Endothelial cell of umbilical vein (primary cell): ENCODE results near the gene HSD17B11. TPM values are rescaled to one million over a fixed set of nuclear protein-coding genes. Genes with fewer than 3 reads are reported as not detected.

Experiments used
- BruUV-seq: library from RNA; stranded (reverse); fragments of 400-500 nt; replicated peaks from 2 replicates; lab custom pipeline; 2021; lab: Mats Ljungman, UMichigan
- CTCF ChIA-PET: fragments of 300-600, 350-600 bp; sonication (Branson Sonifier 250); formaldehyde crosslinking; loops from one replicate; lab custom pipeline; 2021; ENCODE audit warnings: antibody characterized with exemption, inconsistent platforms; lab: Charles Lee
- POLR2A ChIA-PET: fragments of 300-600, 350-600 bp; sonication (Branson Sonifier 250); formaldehyde crosslinking; loops from one replicate; lab custom pipeline; 2021; ENCODE audit warnings: antibody characterized with exemption, inconsistent platforms; lab: Charles Lee
- DNase-seq: peaks from one replicate; pipeline ENCODE4 v3.0.0-alpha.2; 2011; ENCODE audit warnings: low read depth, low spot score
- FAIRE-seq: peaks from 2 replicates; lab custom pipeline; 2011; peaks lifted over from hg19 to GRCh38; lab: Jason Lieb, UNC
- H2AFZ ChIP-seq: 2 replicates; pipeline ENCODE4 v1.6.0; 2012; ENCODE audit warnings: low read depth, low read length, control low read depth, inconsistent platforms
- H3K27ac ChIP-seq: 2 replicates; pipeline ENCODE4 v1.5.1; 2011; ENCODE audit warnings: low read depth, mild to moderate bottlenecking, control low read depth, low read length, moderate library complexity; ENCODE audit not compliant: insufficient read depth
- H3K27me3 ChIP-seq, 2 experiments: 2 replicates each; pipeline versions ENCODE4 v1.6.0 to v1.6.1; 2011; ENCODE audit warnings: low read length in 2 of 2, mixed read lengths in 1 of 2; ENCODE audit not compliant: control insufficient read depth in 2 of 2, insufficient read depth in 2 of 2
- H3K36me3 ChIP-seq, 2 experiments: 2 replicates in 1 of 2; 3 replicates in 1 of 2; pipeline ENCODE4 v1.5.1; 2011; ENCODE audit warnings: low read length in 2 of 2, mild to moderate bottlenecking in 1 of 2, moderate library complexity in 1 of 2; ENCODE audit not compliant: control insufficient read depth in 2 of 2, insufficient read depth in 2 of 2; ENCODE audit errors: extremely low read depth in 1 of 2
- H3K4me1 ChIP-seq: 3 replicates; pipeline ENCODE4 v1.5.1; 2011; ENCODE audit warnings: mild to moderate bottlenecking, low read length; ENCODE audit not compliant: control insufficient read depth, insufficient read depth; ENCODE audit errors: extremely low read depth
- H3K4me2 ChIP-seq: 2 replicates; pipeline ENCODE4 v1.6.1; 2011; ENCODE audit warnings: low read length, control low read depth, mixed read lengths; ENCODE audit not compliant: insufficient read depth
- H3K4me3 ChIP-seq, 3 experiments: fragments of 200-600 bp in 1 of 3; sonication (generic), shearing (Covaris generic) in 1 of 3; replicated peaks in 1 of 3; 2 replicates each; pipeline ENCODE4 v1.5.1; 2011 to 2016; ENCODE audit warnings: control low read depth in 3 of 3, low read length in 3 of 3, mild to moderate bottlenecking in 2 of 3, inconsistent platforms in 1 of 3, low read depth in 1 of 3, moderate library complexity in 1 of 3; ENCODE audit not compliant: insufficient read depth in 1 of 3
- H3K79me2 ChIP-seq: 2 replicates; pipeline ENCODE4 v1.6.0; 2012; ENCODE audit warnings: low read length, inconsistent platforms; ENCODE audit not compliant: control insufficient read depth, insufficient read depth
- H3K9ac ChIP-seq: replicated peaks from 2 replicates; pipeline ENCODE3; 2011; ENCODE audit warnings: low read length, control low read depth; ENCODE audit not compliant: insufficient read depth; ENCODE audit errors: extremely low read depth
- H3K9me1 ChIP-seq: replicated peaks from 3 replicates; pipeline ENCODE4 v1.6.0; 2011; ENCODE audit warnings: mild to moderate bottlenecking, low read length; ENCODE audit not compliant: control insufficient read depth, insufficient read depth; ENCODE audit errors: extremely low read depth
- H3K9me3 ChIP-seq: replicated peaks from 2 replicates; pipeline ENCODE4 v1.5.1; 2012; ENCODE audit warnings: low read length, inconsistent platforms; ENCODE audit not compliant: control insufficient read depth, insufficient read depth
- H4K20me1 ChIP-seq: replicated peaks from 2 replicates; pipeline ENCODE3; 2011; ENCODE audit warnings: mild to moderate bottlenecking, low read length; ENCODE audit not compliant: control insufficient read depth, insufficient read depth; ENCODE audit errors: extremely low read depth
- EZH2 ChIP-seq: IDR thresholded peaks from 2 replicates; pipeline ENCODE4 v1.6.1; 2012; ENCODE audit warnings: borderline replicate concordance, low read depth, mild to moderate bottlenecking, moderate library complexity, low read length, inconsistent platforms; ENCODE audit not compliant: severe bottlenecking
- FOS ChIP-seq: IDR thresholded peaks from 2 replicates; pipeline ENCODE4 v1.6.1; 2011; ENCODE audit warnings: mild to moderate bottlenecking, low read length, moderate library complexity, borderline replicate concordance; ENCODE audit not compliant: insufficient read depth
- GATA2 ChIP-seq: IDR thresholded peaks from 2 replicates; pipeline ENCODE4 v1.7.0; 2011; ENCODE audit warnings: low read depth, mild to moderate bottlenecking, moderate library complexity, mixed read lengths, low read length; ENCODE audit not compliant: insufficient read length, insufficient read depth
- JUN ChIP-seq: IDR thresholded peaks from 2 replicates; pipeline ENCODE4 v1.6.1; 2011; ENCODE audit warnings: borderline replicate concordance, low read depth; ENCODE audit not compliant: insufficient read length, insufficient read depth
- MYC ChIP-seq: IDR thresholded peaks from one replicate; pipeline ENCODE4 v1.6.1; 2011; ENCODE audit warnings: mild to moderate bottlenecking, low read depth, low read length
- POLR2A ChIP-seq: IDR thresholded peaks from 2 replicates; pipeline ENCODE4 v1.6.1; 2012; ENCODE audit warnings: low read depth, mild to moderate bottlenecking, control low read depth, low read length
- POLR2AphosphoS5 ChIP-seq: IDR thresholded peaks from 2 replicates; pipeline ENCODE4 v1.6.1; 2012; ENCODE audit warnings: low read depth, mild to moderate bottlenecking, control low read depth, low read length, moderate library complexity; ENCODE audit not compliant: insufficient read depth
- dilution Hi-C: fragments of 300-500 bp; cut with MboI; formaldehyde crosslinking; loops from one replicate; pipeline ENCODE4 v1.15.0; 2019; ENCODE audit warnings: low sequenced_read_pairs; ENCODE audit not compliant: extremely low pct_ligation_motif_present
- intact Hi-C: fragments of 100-400 bp; cut with micrococcal nuclease; formaldehyde crosslinking; loops from one replicate; pipeline ENCODE4 v1.10.0; 2022
- polyA plus RNA-seq, 4 experiments: library from polyadenylated mRNA; depleted of rRNA in 3 of 4; stranded (reverse) in 3 of 4; unstranded in 1 of 4; fragments of >200 nt; gene quantifications; 2 replicates each; pipeline versions ENCODE4 v1.2.1 to v1.2.3, GENCODE V29; 2011 to 2012; ENCODE audit warnings: missing spikeins in 1 of 4
- total RNA-seq: library from RNA; stranded (reverse); gene quantifications from 2 replicates; pipeline ENCODE4 v1.2.3, GENCODE V29; 2021
- TF ChIP-seq, protein P1 (sequence below): IDR thresholded peaks from 2 replicates; pipeline ENCODE4 v1.6.1; 2011; ENCODE audit not compliant: insufficient read depth, insufficient read length
- TF ChIP-seq, protein P2 (sequence below), 2 donors: IDR thresholded peaks; 1 replicate in 1 of 2; 2 replicates in 1 of 2; pipeline ENCODE4 v1.5.1; 2011; ENCODE audit warnings: low read length in 2 of 2, mild to moderate bottlenecking in 2 of 2, moderate library complexity in 2 of 2, control low read depth in 1 of 2, inconsistent platforms in 1 of 2, low read depth in 1 of 2; ENCODE audit not compliant: insufficient read depth in 1 of 2; ENCODE audit errors: extremely low read depth in 1 of 2

The HSD17B11 gene
- total and polyA plus RNA-seq, 2 donors (not counting 3 experiments of a cell fraction or from before 2014, with no cell fraction given): 10.7 to 21.1 TPM

DNA sequence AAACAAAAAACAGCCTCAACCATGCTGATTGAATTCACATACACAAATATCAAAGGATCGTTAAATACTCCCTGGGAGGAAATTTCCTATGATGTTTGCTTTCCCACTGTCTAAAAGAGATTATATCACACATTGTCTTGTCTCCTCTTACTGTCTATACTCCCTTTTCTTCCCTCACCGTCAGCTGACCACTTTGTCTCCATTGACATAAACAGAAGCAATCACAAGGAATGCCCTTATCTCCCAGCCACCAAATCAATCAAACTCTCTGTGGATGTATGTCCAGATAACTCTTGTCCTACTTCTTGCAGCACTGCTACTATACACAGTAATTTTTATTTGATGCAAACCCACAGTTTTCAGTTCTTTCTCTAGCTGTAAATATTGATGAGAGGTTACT lies 19.2 kb upstream of the HSD17B11 start:
- Histone ChIP-seq H3K36me3 (no peaks in the 10 kb centered on the region), H2AFZ (no peak overlapping the region), H4K20me1 (no peaks in the 10 kb centered on the region), H3K4me3 (no peak overlapping the region), H3K27ac (no peak overlapping the region), H3K27me3 (peaks cover 8 to 16% of the 10 kb centered on the region in 2 experiments), H3K4me1 (no peaks in the 10 kb centered on the region), H3K9me3 (no peaks in the 10 kb centered on the region), H3K4me2 (no peak overlapping the region), H3K9ac (no peak overlapping the region), H3K79me2 (no peaks in the 10 kb centered on the region), H3K9me1 (no peaks in the 10 kb centered on the region)
- dilution Hi-C loops: no loop called here
- CTCF ChIA-PET: interaction anchor here (1.0 to 1.7 kb wide), 2 partner anchors 20 to 34 kb away, joined by 4 read pairs; no protein-coding TSS in a partner anchor
- FAIRE-seq (peak; percentile 35), DNase-seq (no peak)
- POLR2A ChIA-PET: no interaction called here
- BruUV-seq: no TSS peak
- intact Hi-C loops: no loop called here
- no peak for TF ChIP-seq POLR2AphosphoS5
- TF ChIP-seq POLR2A: no peak
- no peak for TF ChIP-seq GATA2
- TF ChIP-seq JUN: no peak
- no peak for TF ChIP-seq FOS
- TF ChIP-seq, protein P1, sequence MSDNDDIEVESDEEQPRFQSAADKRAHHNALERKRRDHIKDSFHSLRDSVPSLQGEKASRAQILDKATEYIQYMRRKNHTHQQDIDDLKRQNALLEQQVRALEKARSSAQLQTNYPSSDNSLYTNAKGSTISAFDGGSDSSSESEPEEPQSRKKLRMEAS: no peak
- TF ChIP-seq MYC: no peak
- TF ChIP-seq, protein P2, sequence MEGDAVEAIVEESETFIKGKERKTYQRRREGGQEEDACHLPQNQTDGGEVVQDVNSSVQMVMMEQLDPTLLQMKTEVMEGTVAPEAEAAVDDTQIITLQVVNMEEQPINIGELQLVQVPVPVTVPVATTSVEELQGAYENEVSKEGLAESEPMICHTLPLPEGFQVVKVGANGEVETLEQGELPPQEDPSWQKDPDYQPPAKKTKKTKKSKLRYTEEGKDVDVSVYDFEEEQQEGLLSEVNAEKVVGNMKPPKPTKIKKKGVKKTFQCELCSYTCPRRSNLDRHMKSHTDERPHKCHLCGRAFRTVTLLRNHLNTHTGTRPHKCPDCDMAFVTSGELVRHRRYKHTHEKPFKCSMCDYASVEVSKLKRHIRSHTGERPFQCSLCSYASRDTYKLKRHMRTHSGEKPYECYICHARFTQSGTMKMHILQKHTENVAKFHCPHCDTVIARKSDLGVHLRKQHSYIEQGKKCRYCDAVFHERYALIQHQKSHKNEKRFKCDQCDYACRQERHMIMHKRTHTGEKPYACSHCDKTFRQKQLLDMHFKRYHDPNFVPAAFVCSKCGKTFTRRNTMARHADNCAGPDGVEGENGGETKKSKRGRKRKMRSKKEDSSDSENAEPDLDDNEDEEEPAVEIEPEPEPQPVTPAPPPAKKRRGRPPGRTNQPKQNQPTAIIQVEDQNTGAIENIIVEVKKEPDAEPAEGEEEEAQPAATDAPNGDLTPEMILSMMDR (IDR thresholded peaks at IDR 0.05; ENCODE audit: extremely low read depth in 1 of 2, insufficient read depth in 1 of 2, low read depth in 1 of 2, low read length in 2 of 2): no peak
- TF ChIP-seq EZH2: no peak
